ENCODE results near the gene TSPAN11.

- TF ChIP-seq CTCF (conservative IDR thresholded peaks at IDR 0.05; ENCODE audit: low read depth in 2 of 2) (no peak), POLR2AphosphoS5 (IDR thresholded peaks at IDR 0.05; ENCODE audit: low read depth) (no peak)
Observed at GRCh38 chr12:31008241-31008761, 81.8 kb downstream of the TSPAN11 start.

Data from GM23338 (cell line).